GM12878 (cell line): Measurements from ENCODE around the gene CATSPER1. TPM values are rescaled to one million over a fixed set of nuclear protein-coding genes. Genes with fewer than 3 reads are reported as not detected.

Source experiments
- ATAC-seq: fragments of 200-7000 bp; cut with Tn5 transposase; 3 replicates; pipeline ENCODE4 v1.9.1; 2020; ENCODE audit warnings: mild to moderate bottlenecking, moderate library complexity
- BruUV-seq: library from RNA; stranded (reverse); fragments of 400-500 nt; replicated peaks from 2 replicates; lab custom pipeline; 2021; lab: Mats Ljungman, UMichigan
- CTCF ChIA-PET: fragments of 300-600 bp; sonication (Branson Sonifier 250); formaldehyde crosslinking; extraction: SDS; loops from one replicate; lab custom pipeline; 2021; ENCODE audit warnings: inconsistent platforms; lab: Yijun Ruan, JAX
- POLR2A ChIA-PET: fragments of 350-600 bp; formaldehyde crosslinking; extraction: SDS; loops from one replicate; lab custom pipeline; 2021; ENCODE audit warnings: inconsistent platforms; lab: Charles Lee
- RAD21 ChIA-PET: fragments of 300-600 bp; sonication (Branson Sonifier 250); formaldehyde crosslinking; loops from one replicate; lab custom pipeline; 2023; ENCODE audit warnings: antibody characterized with exemption; ENCODE audit not compliant: unreplicated experiment; lab: Charles Lee
- SMC1A ChIA-PET: fragments of 300-600 bp; sonication (Branson Sonifier 250); formaldehyde crosslinking; loops from one replicate; lab custom pipeline; 2023; ENCODE audit not compliant: unreplicated experiment, uncharacterized antibody; lab: Charles Lee
- DNase-seq: peaks from one replicate; pipeline ENCODE4 v3.0.0-alpha.2; 2011; ENCODE audit warnings: low read depth, low spot score
- FAIRE-seq: peaks from 3 replicates; lab custom pipeline; 2011; peaks lifted over from hg19 to GRCh38; lab: Jason Lieb, UNC
- H2AFZ ChIP-seq: 2 replicates; pipeline ENCODE4 v1.6.0; 2011; ENCODE audit warnings: low read depth, low read length, control low read depth; ENCODE audit not compliant: control insufficient read depth
- H3K27ac ChIP-seq: 2 replicates; pipeline ENCODE4 v1.5.1; 2011; ENCODE audit warnings: control low read depth; ENCODE audit not compliant: control insufficient read depth, insufficient read depth
- H3K27me3 ChIP-seq, 2 experiments: replicated peaks in 1 of 2; 2 replicates each; pipeline versions ENCODE4 v1.6.0 to v1.6.1; 2011; ENCODE audit warnings: low read length in 1 of 2; ENCODE audit not compliant: control insufficient read depth in 2 of 2, insufficient read depth in 2 of 2
- H3K36me3 ChIP-seq, 2 experiments: 2 replicates each; pipeline ENCODE4 v1.5.1; 2011; ENCODE audit warnings: low read length in 1 of 2; ENCODE audit not compliant: control insufficient read depth in 2 of 2, insufficient read depth in 2 of 2
- H3K4me1 ChIP-seq: 2 replicates; pipeline ENCODE4 v1.6.1; 2011; ENCODE audit warnings: mild to moderate bottlenecking, low read length, moderate library complexity, mixed read lengths; ENCODE audit not compliant: control insufficient read depth, insufficient read depth
- H3K4me2 ChIP-seq: 2 replicates; pipeline ENCODE4 v1.6.0; 2011; ENCODE audit warnings: control low read depth; ENCODE audit not compliant: control insufficient read depth, insufficient read depth
- H3K4me3 ChIP-seq: fragments of 200-600 bp; sonication (generic); 2 replicates; pipeline ENCODE4 v1.5.1; 2016
- H3K79me2 ChIP-seq: 2 replicates; pipeline ENCODE4 v1.6.0; 2011; ENCODE audit warnings: low read length; ENCODE audit not compliant: control insufficient read depth, insufficient read depth
- H3K9ac ChIP-seq: 2 replicates; pipeline ENCODE4 v1.8.0; 2011; ENCODE audit warnings: low read length, control low read depth, mixed read lengths; ENCODE audit not compliant: control insufficient read depth, insufficient read depth
- H3K9me3 ChIP-seq: replicated peaks from 3 replicates; pipeline ENCODE4 v1.5.1; 2011; ENCODE audit warnings: mild to moderate bottlenecking, low read length; ENCODE audit not compliant: control insufficient read depth, insufficient read depth
- H4K20me1 ChIP-seq: 2 replicates; pipeline ENCODE4 v1.6.0; 2011; ENCODE audit not compliant: control insufficient read depth, insufficient read depth
- ASH2L ChIP-seq: fragments of 300-600, 200-600 bp; sonication (generic); IDR thresholded peaks from 2 replicates; pipeline ENCODE4 v1.6.1; 2017; ENCODE audit warnings: low read depth, mild to moderate bottlenecking, borderline replicate concordance
- BHLHE40 ChIP-seq, 2 experiments: fragments of 450-650 bp in 1 of 2; IDR thresholded peaks; 2 replicates each; pipeline ENCODE4 v1.6.1; 2011 to 2017; ENCODE audit warnings: low read depth in 2 of 2, borderline replicate concordance in 1 of 2, improper control_type of control experiment in 1 of 2, low read length in 1 of 2, mild to moderate bottlenecking in 1 of 2
- BMI1 ChIP-seq: fragments of 450-650 bp; IDR thresholded peaks from 2 replicates; pipeline ENCODE4 v1.6.1; 2016; ENCODE audit warnings: mild to moderate bottlenecking, moderate library complexity, borderline replicate concordance
- CBFB ChIP-seq: IDR thresholded peaks from 2 replicates; pipeline ENCODE4 v1.6.1; 2016; ENCODE audit warnings: antibody characterized with exemption, low read depth
- GABPA ChIP-seq: IDR thresholded peaks from 2 replicates; pipeline ENCODE4 v1.6.1; 2014; ENCODE audit warnings: antibody characterized with exemption, low read depth, mild to moderate bottlenecking, inconsistent platforms
- HDGF ChIP-seq: fragments of 450-650 bp; IDR thresholded peaks from 2 replicates; pipeline ENCODE4 v1.6.1; 2016; ENCODE audit warnings: antibody characterized with exemption
- MYB ChIP-seq: fragments of 150-350 bp; IDR thresholded peaks from 2 replicates; pipeline ENCODE4 v1.6.1; 2014; ENCODE audit warnings: mild to moderate bottlenecking, low read depth, low read length, borderline replicate concordance
- NR2C2 ChIP-seq: IDR thresholded peaks from 2 replicates; pipeline ENCODE4 v1.6.1; 2011; ENCODE audit warnings: borderline replicate concordance, low read depth; ENCODE audit not compliant: control insufficient read depth, insufficient read length
- RFX5 ChIP-seq: IDR thresholded peaks from 2 replicates; pipeline ENCODE4 v1.6.1; 2011; ENCODE audit warnings: low read depth, low read length, improper control_type of control experiment
- SREBF1 ChIP-seq: IDR thresholded peaks from 2 replicates; pipeline ENCODE4 v1.6.1; 2012; ENCODE audit warnings: mild to moderate bottlenecking, low read length
- WGBS: methylation state at CpG from one replicate; pipeline ENCODE4 v1.1.6; 2016; ENCODE audit warnings: low lambda C conversion rate; ENCODE audit not compliant: insufficient replicate concordance, insufficient coverage; ENCODE audit errors: missing lambda C conversion rate; 5-methylcytosine and 5-hydroxymethylcytosine counted together
- in situ Hi-C: fragments of 300-500 bp; cut with MboI; formaldehyde crosslinking; loops from 9 replicates; pipeline ENCODE4 v1.14.3; 2018; ENCODE audit warnings: mixed read lengths
- intact Hi-C: fragments of 100-400 bp; cut with micrococcal nuclease; formaldehyde crosslinking; loops from one replicate; pipeline ENCODE4 v1.14.2; 2022; ENCODE audit not compliant: unreplicated experiment
- polyA plus RNA-seq, 11 experiments: library from polyadenylated mRNA; depleted of rRNA in 4 of 11; unstranded in 6 of 11; stranded (reverse) in 5 of 11; fragments of >200 nt; fragmentation: Nextera tagmentation in 4 of 11; fragmentation: Illumina TruSeq in 1 of 11; extraction: Ambion mirVana in 4 of 11; extraction: Trizol in 1 of 11; gene quantifications; 1 replicate in 1 of 11; 2 replicates in 10 of 11; pipeline versions ENCODE4 v1.2.1 to v1.2.3, GENCODE V29; 2011 to 2016; ENCODE audit warnings: inconsistent platforms in 2 of 11, missing spikeins in 2 of 11, low read depth in 1 of 11
- total RNA-seq, 4 experiments: library from RNA; depleted of rRNA in 3 of 4; stranded (reverse); fragments of >200 nt in 3 of 4; fragmentation: Illumina TruSeq in 1 of 4; extraction: Trizol in 1 of 4; gene quantifications; 2 replicates each; pipeline versions ENCODE4 v1.2.1 to v1.2.3, GENCODE V29; 2013 to 2021
- TF ChIP-seq, protein P1 (sequence below): IDR thresholded peaks from 2 replicates; pipeline ENCODE4 v1.6.1; 2012; ENCODE audit warnings: low read length, inconsistent platforms

Gene CATSPER1
- total and polyA plus RNA-seq, 10 of the 15 experiments (the other 5 are each of a cell fraction or from before 2014, with no cell fraction given), result 0.02 to 0.05 TPM; not detected in 8

DNA sequence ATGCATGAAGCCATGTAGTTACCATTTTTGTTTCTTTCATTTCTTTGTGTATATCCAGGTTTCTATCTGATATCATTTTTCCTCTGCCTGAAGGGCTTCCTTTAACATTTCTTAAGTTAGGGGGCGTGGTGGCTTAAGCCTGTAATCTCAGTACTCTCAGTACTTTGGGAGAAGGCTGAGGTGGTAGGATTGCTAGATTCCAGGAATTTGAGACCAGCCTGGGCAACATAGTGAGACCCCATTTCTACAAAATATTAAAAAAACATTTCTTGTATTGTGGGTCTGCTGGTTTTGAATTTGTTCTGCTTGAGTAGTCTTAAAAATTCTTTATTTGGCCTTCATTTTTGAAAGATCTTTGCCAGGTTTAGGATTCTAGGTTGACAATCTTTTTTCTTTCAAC lies 38.3 kb upstream of the CATSPER1 start:
- no TSS peak for BruUV-seq
- ChIA-PET CTCF (interaction anchor here (0.6 to 20.0 kb wide), 4 partner anchors 11 to 219 kb away, joined by 3 to 195 read pairs (median 82); partner anchors contain the start of gene SF3B2), SMC1A (interaction anchor here (1.4 kb wide), 1 partner anchor 9 kb away, joined by 4 read pairs; no protein-coding TSS in a partner anchor), RAD21 (interaction anchor here (0.8 kb wide), 1 partner anchor 20 kb away, joined by 3 read pairs; no protein-coding TSS in a partner anchor), POLR2A (interaction anchor here (1.4 kb wide), 1 partner anchor 12 kb away, joined by 4 read pairs; the partner anchor contains the start of gene SF3B2)
- WGBS, result 94% methylated on average over 1 of the region's 1 CpG
- Histone ChIP-seq H4K20me1 (no peaks in the 10 kb centered on the region), H3K36me3 (peaks cover 29 to 67% of the 10 kb centered on the region in 2 experiments), H3K9ac (no peak overlapping the region), H3K4me3 (no peak overlapping the region), H3K9me3 (peaks cover 6% of the 10 kb centered on the region; the same call in 2 of the 3 replicates), H3K79me2 (peaks cover 4% of the 10 kb centered on the region), H3K4me2 (no peak overlapping the region), H3K4me1 (peaks cover 20% of the 10 kb centered on the region), H3K27me3 (no peaks in the 10 kb centered on the region), H3K27ac (no peak overlapping the region), H2AFZ (no peak overlapping the region)
- no peak for FAIRE-seq
- no peak for DNase-seq
- in situ Hi-C loops, result no loop called here
- no peak for ATAC-seq
- intact Hi-C loops, result no loop called here
- no peak for TF ChIP-seq BMI1
- no peak for TF ChIP-seq CBFB

DNA sequence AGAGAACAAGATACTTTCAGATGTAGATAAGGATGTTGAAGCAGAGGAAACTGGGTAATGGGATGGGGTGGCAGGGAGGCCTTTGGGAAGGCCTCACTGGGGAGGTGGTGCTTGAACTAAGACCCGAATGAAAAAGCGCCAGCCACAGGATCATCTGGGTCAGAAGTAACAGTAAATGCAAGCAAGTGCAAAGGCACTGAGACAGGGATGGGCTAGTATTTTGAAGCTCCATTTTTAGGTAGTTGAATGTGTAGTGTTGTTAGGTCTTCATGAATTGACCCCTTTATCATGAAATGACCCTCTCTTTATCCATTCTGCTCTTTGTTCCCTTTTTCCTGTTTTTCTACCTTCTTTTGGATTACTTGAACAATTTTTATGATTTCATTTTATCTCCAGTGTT lies 37.6 kb upstream of the CATSPER1 start:
- SMC1A ChIA-PET, result interaction anchor here (0.6 to 1.4 kb wide), 5 partner anchors 12 to 205 kb away, joined by 3 to 5 read pairs (median 3); partner anchors contain the start of gene SF3B2
- POLR2A ChIA-PET, result interaction anchor here (1.9 kb wide), 1 partner anchor 12 kb away, joined by 9 read pairs; the partner anchor contains the start of gene SF3B2

More for the DNA sequence above, 37.6 kb upstream of the CATSPER1 start:
- Histone ChIP-seq H3K27ac (no peak overlapping the region), H3K27me3 (no peaks in the 10 kb centered on the region), H4K20me1 (no peaks in the 10 kb centered on the region), H3K4me2 (no peak overlapping the region), H3K4me1 (peaks cover 13% of the 10 kb centered on the region), H3K79me2 (peaks cover 4% of the 10 kb centered on the region), H3K4me3 (no peak overlapping the region), H3K9ac (no peak overlapping the region), H3K36me3 (peaks cover 33 to 73% of the 10 kb centered on the region in 2 experiments)
- no peak for DNase-seq
- in situ Hi-C loops, result no loop called here
- 100% methylated on average over 2 of the region's 2 CpGs for WGBS
- intact Hi-C loops, result no loop called here
- ChIA-PET CTCF (interaction anchor here (0.6 to 20.0 kb wide), 7 partner anchors 11 to 220 kb away, joined by 3 to 195 read pairs (median 5); partner anchors contain the start of gene SF3B2), RAD21 (interaction anchor here (0.8 kb wide), 1 partner anchor 19 kb away, joined by 3 read pairs; no protein-coding TSS in a partner anchor)
- no TSS peak for BruUV-seq
- TF ChIP-seq GABPA (no peak), HDGF (no peak), MYB (no peak), SREBF1 (no peak), NR2C2 (no peak), BHLHE40 (IDR thresholded peaks at IDR 0.05; ENCODE audit: borderline replicate concordance in 1 of 2, low read depth in 2 of 2, low read length in 1 of 2) (no peak), ASH2L (no peak), RFX5 (no peak)
- TF ChIP-seq, protein P1, sequence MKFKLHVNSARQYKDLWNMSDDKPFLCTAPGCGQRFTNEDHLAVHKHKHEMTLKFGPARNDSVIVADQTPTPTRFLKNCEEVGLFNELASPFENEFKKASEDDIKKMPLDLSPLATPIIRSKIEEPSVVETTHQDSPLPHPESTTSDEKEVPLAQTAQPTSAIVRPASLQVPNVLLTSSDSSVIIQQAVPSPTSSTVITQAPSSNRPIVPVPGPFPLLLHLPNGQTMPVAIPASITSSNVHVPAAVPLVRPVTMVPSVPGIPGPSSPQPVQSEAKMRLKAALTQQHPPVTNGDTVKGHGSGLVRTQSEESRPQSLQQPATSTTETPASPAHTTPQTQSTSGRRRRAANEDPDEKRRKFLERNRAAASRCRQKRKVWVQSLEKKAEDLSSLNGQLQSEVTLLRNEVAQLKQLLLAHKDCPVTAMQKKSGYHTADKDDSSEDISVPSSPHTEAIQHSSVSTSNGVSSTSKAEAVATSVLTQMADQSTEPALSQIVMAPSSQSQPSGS, result no peak
- TF ChIP-seq, all 136 proteins: peak for 0
- FAIRE-seq (no peak), ATAC-seq (no peak)
- Histone ChIP-seq H3K9me3 (peaks cover 6% of the 10 kb centered on the region; the same call in 2 of the 3 replicates), H2AFZ (no peak overlapping the region)
